ENCODE measurements around the gene PHLDB3. TPM values are rescaled to one million over a fixed set of nuclear protein-coding genes. Genes with fewer than 3 reads are reported as not detected.

The PHLDB3 gene
- total RNA-seq, 1 experiment from 2014 or later, result 8.5 TPM

- H3K4me1 ChIP-seq (ENCODE audit: insufficient read depth, low read length), result no peaks in the 10 kb centered on the region
- no peak overlapping the region for H2BK12ac ChIP-seq (ENCODE audit: insufficient read length, low read depth, low read length)
- Mint-ChIP-seq H3K4me1 (peaks cover 6 to 7% of the 10 kb centered on the region in 2 experiments), H3K9me3 (peaks cover 6 to 7% of the 10 kb centered on the region in 2 experiments; a peak in 4 of 5 replicates), H3K4me3 (no peak overlapping the region), H3K36me3 (ENCODE audit: insufficient read depth in 1 of 3, low read depth in 3 of 3) (peaks cover 43 to 88% (median 79%) of the 10 kb centered on the region in 3 experiments), H3K27ac (no peak overlapping the region), H3K27me3 (ENCODE audit: low read depth) (no peaks in the 10 kb centered on the region; the same call in 1 of the 2 replicates)
- no peak overlapping the region for H4K8ac ChIP-seq (replicated peaks; ENCODE audit: insufficient read length, low read depth, low read length)
- H3K56ac ChIP-seq (ENCODE audit: insufficient read length, low read depth, low read length), result no peak overlapping the region
- no peak overlapping the region for H3K4me2 ChIP-seq (ENCODE audit: insufficient read depth, insufficient read length, low read length)
- H2AFZ ChIP-seq (ENCODE audit: low read length), result no peak overlapping the region
- no peaks in the 10 kb centered on the region for H3K9me3 ChIP-seq (ENCODE audit: control insufficient read depth, low read depth, low read length)
- no peak overlapping the region for H3K4ac ChIP-seq (ENCODE audit: low read depth, low read length)
- H3T11ph ChIP-seq (ENCODE audit: low read length), result no peak overlapping the region
- no peak overlapping the region for H4K91ac ChIP-seq (ENCODE audit: insufficient read length, low read depth, low read length)
- H2AK5ac ChIP-seq (ENCODE audit: insufficient read length, low read length), result no peak overlapping the region
- no peaks in the 10 kb centered on the region for H3K79me2 ChIP-seq (ENCODE audit: insufficient read depth, low read length)
- H3K9ac ChIP-seq (ENCODE audit: extremely low read depth, insufficient read length, low read length), result no peak overlapping the region
- no peak overlapping the region for H3K18ac ChIP-seq (ENCODE audit: insufficient read length, low read depth, low read length)
- no peak for TF ChIP-seq CTCF (conservative IDR thresholded peaks at IDR 0.05)
- H2BK15ac ChIP-seq (ENCODE audit: low read depth, low read length), result no peak overlapping the region
- H3K23ac ChIP-seq (ENCODE audit: insufficient read length, low read depth, low read length), result no peak overlapping the region
- H2BK120ac ChIP-seq (ENCODE audit: low read depth, low read length, poor library complexity, severe bottlenecking), result no peak overlapping the region
- no peaks in the 10 kb centered on the region for H3K23me2 ChIP-seq (ENCODE audit: insufficient read length, low read depth, low read length, poor library complexity, severe bottlenecking)
- DNase-seq, result no peak
- no peaks in the 10 kb centered on the region for H4K20me1 ChIP-seq (ENCODE audit: control insufficient read depth, insufficient read depth, insufficient read length)
- no peak overlapping the region for H3K27ac ChIP-seq (ENCODE audit: insufficient read length, low read depth, low read length)
- no peak overlapping the region for H2BK20ac ChIP-seq (ENCODE audit: low read depth, low read length, poor library complexity, severe bottlenecking)
- H3K79me1 ChIP-seq (ENCODE audit: insufficient read depth, low read depth, low read length, poor library complexity, severe bottlenecking), result no peaks in the 10 kb centered on the region
- no peaks in the 10 kb centered on the region for H3K27me3 ChIP-seq (ENCODE audit: insufficient read depth, low read length)
- WGBS (ENCODE audit: extremely low coverage, insufficient read length, low lambda C conversion rate), result no CpG with 5 or more reads among the region's 3 CpGs
- no peak overlapping the region for H2BK5ac ChIP-seq (ENCODE audit: insufficient read length, low read length)
- H3K14ac ChIP-seq (ENCODE audit: insufficient read depth, low read length), result no peak overlapping the region
- no peak overlapping the region for H4K5ac ChIP-seq (ENCODE audit: insufficient read length, low read depth, low read length)
Measured at GRCh38 chr19:43540381-43540780, 35.8 kb upstream of the PHLDB3 start.
